Left cardiac atrium (tissue), 4 donors: ENCODE measurements around the gene CNN2. TPM values are rescaled to one million over a fixed set of nuclear protein-coding genes. Genes with fewer than 3 reads are reported as not detected.

Source experiments
- ATAC-seq, 2 donors: fragments of 200-7000 bp; cut with Tn5 transposase; one replicate each; pipeline ENCODE4 v1.9.1; 2020; ENCODE audit warnings: mild to moderate bottlenecking in 2 of 2, moderate library complexity in 2 of 2
- DNase-seq: peaks from one replicate; pipeline ENCODE4 v3.0.0-alpha.2; 2020
- intact Hi-C, 2 donors: fragments of 100-400 bp; cut with DNase I; formaldehyde crosslinking; loops; one replicate each; pipeline versions ENCODE4 v1.14.1 to v1.15.1; 2022 to 2023
- total RNA-seq, 2 donors: library from RNA; stranded (reverse); fragmentation: NEBNext Ultra II Directional; extraction: Animal tissue kit (Norgen Biotek cat#: 25700); gene quantifications; one replicate each; pipeline ENCODE4 v1.2.1, GENCODE V29; 2021
- donor health status: DM: no; HTN: yes; CAD: no.
- donor health status: DM: no; HTN: yes; CAD: no; lungs with severe emphysema.
- donor health status: DM: yes; HTN: yes; CAD: no.
- donor health status: Dilated cardiomyopathy.

CNN2 gene
- total RNA-seq, 2 donors from 2014 or later, result 74.4 to 83.8 TPM

- intact Hi-C loops, result no loop called here
- ATAC-seq, result no peak
- peak; percentile 39 for DNase-seq
Observed at GRCh38 chr19:1070931-1071791, 44.8 kb downstream of the CNN2 start.

- DNase-seq (no peak), ATAC-seq (no peak)
- intact Hi-C loops, result no loop called here
Observed at GRCh38 chr19:1072371-1073015, 46.1 kb downstream of the CNN2 start.

GRCh38 chr19:1073063-1073955, 46.9 kb downstream of the CNN2 start:
- intact Hi-C loops, result no loop called here
- ATAC-seq (no peak), DNase-seq (no peak)

- intact Hi-C loops, result no loop called here
- ATAC-seq, result no peak
- DNase-seq, result no peak
Observed at GRCh38 chr19:1073956-1074517, 47.6 kb downstream of the CNN2 start.

- DNase-seq, result peak; percentile 88
- intact Hi-C loops, result no loop called here
- ATAC-seq, result peak; percentile 40 to 41
Observed at GRCh38 chr19:1074544-1075283, 48.3 kb downstream of the CNN2 start.

GRCh38 chr19:1076046-1076386, 49.6 kb downstream of the CNN2 start:
- no peak for ATAC-seq
- intact Hi-C loops, result no loop called here
- DNase-seq, result no peak

DNA sequence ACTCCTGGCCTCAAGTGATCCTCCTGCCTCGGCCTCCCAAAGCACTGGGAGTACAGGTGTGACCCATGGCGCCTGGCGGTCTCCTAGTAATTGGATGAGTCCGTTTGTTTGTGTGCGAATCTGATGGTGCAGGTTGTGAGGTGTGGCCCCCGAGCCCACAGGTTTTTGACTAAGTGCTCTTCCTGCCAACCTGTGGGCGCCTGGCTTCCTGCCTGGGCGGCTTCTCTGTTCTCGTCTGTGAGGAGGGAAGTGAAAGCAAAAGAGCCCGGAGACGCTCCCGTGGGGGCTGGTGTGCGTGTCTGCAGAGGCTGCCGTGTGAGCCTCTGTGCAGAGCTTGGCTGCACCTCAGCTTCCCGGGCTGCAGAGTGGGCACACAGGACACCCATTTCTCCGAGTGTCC, 50.5 kb downstream of the CNN2 start:
- ATAC-seq, result peak; percentile 35 to 58
- DNase-seq, result peak; percentile 69
- intact Hi-C loops, result no loop called here

DNA sequence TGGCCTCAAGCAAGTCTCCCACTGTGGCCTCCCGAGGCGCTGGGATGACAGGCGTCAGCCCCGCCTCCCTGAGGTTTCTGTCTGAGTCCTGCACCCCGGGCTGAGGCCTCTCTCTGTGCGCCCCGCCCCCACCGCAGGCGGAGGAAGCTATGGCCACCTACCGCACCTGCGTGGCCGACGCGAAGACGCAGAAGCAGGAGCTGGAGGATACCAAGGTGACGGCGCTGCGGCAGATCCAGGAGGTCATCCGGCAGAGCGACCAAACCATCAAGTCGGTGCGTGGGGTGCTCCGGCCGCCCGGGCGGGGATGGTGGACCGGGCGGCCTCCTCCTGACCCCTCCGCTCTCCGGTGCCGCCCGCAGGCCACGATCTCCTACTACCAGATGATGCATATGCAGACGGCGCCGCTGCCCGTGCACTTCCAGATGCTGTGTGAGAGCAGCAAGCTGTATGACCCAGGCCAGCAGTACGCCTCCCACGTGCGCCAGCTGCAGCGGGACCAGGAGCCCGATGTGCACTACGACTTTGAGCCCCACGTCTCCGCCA, 53.2 kb downstream of the CNN2 start:
- DNase-seq (no peak), ATAC-seq (no peak)
- intact Hi-C loops, result no loop called here

DNA sequence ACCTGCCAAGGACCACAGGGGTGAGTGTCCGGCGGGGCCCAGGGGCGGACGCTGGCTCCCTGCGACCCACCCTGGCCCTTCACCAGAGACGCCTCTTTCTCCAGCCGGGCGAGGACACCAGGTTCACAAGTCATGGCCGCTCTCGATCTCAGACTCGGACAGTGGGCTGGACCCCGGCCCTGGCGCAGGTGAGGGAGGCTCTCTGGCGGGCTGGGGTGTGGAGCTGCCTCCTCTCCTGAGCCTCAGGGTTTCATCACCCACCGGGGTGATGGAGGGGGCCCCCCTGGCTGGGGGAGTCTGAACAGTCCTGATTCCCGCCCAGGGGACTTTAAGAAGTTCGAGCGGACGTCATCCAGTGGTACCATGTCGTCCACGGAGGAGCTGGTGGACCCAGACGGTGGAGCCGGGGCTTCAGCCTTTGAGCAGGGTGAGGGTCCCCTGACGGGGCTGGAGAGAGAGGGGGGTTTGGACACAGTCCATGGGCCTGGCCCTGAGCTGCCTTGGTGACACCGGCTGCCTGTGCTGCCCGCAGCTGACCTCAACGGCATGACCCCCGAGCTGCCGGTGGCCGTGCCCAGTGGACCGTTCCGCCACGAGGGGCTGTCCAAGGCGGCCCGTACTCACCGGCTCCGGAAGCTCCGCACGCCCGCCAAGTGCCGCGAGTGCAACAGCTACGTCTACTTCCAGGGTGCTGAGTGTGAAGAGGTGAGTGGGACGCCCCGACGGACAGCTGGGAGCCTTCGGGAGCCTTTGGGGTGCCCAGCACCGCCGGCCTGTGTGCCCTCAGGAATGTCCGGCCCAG, 54.2 kb downstream of the CNN2 start:
- DNase-seq, result no peak
- intact Hi-C loops, result no loop called here
- no peak for ATAC-seq

GRCh38 chr19:1081301-1082164, 55.1 kb downstream of the CNN2 start:
- intact Hi-C loops, result no loop called here
- DNase-seq, result no peak
- no peak for ATAC-seq

DNA sequence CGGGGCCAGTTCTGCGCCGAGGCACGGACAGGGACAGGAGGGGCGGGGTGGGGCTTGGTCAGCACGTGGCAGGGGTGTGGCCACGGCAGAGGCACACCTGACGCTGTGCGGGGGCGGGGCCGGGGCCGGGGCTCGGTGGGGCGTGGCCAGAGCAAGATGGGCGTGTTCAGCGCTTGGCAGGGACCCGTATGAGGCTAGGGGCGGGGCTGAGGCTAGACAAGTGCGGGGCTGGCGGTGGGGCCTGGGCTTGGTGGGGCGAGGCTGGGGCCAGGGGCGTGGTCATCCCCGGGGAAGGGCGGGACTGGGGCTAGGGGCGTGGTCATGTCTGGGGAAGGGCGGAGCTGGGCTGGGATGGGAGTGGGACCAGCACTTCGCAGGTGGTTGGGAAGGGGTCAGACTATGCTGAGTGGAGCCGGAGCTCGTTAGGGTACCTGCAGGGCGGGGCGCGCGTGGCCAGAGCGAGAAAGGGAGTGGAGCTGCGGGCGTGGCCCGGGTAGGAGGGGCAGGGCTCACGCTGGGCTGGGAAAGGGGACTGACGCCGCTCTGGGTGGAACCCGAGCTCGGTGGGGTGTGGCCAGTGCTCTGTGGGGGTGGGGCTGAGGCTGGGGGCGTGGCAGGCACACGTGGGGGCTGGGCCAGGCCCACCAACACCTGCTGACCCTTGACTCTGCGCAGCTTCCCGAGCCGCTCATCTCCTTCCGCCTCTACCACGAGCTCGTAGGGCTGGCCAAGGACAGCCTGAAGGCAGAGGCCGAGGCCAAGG, 55.9 kb downstream of the CNN2 start:
- intact Hi-C loops, result no loop called here
- DNase-seq (peak; percentile 55), ATAC-seq (peak; percentile 41 to 60)

DNA sequence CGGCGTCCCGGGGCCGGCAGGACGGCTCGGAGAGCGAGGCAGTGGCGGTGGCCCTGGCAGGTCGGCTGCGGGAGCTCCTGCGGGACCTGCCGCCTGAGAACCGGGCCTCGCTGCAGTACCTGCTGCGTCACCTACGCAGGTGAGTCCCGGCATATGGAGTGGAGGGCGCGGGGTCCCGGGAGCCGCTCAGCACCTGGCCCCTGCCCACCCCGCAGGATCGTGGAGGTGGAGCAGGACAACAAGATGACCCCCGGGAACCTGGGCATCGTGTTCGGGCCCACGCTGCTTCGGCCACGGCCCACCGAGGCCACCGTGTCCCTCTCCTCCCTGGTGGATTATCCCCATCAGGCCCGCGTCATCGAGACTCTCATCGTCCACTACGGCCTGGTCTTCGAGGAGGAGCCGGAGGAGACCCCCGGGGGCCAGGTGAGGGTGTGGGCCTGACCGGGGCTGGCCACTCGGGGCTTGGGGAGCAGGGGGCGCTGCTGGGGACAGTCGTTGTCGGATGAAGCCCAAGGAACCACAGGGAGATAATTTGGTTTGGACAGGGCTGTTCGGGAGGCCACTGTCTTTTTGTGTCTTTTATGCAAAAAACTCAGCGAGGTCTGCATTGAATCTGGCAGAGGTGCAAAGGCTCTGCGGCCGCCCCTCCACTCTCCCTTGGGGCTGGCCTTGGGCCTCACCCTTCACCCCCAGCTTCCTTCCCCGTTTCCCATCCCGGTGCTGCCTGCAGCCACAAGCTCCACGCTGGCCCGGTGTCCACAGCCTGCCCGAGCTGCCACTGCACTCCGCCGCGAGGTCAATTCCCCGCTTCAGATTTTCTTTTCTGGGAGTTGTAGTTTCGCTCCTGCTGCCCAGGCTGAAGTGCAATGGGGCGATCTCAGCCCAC, 56.8 kb downstream of the CNN2 start:
- intact Hi-C loops, result no loop called here
- no peak for DNase-seq
- no peak for ATAC-seq

DNA sequence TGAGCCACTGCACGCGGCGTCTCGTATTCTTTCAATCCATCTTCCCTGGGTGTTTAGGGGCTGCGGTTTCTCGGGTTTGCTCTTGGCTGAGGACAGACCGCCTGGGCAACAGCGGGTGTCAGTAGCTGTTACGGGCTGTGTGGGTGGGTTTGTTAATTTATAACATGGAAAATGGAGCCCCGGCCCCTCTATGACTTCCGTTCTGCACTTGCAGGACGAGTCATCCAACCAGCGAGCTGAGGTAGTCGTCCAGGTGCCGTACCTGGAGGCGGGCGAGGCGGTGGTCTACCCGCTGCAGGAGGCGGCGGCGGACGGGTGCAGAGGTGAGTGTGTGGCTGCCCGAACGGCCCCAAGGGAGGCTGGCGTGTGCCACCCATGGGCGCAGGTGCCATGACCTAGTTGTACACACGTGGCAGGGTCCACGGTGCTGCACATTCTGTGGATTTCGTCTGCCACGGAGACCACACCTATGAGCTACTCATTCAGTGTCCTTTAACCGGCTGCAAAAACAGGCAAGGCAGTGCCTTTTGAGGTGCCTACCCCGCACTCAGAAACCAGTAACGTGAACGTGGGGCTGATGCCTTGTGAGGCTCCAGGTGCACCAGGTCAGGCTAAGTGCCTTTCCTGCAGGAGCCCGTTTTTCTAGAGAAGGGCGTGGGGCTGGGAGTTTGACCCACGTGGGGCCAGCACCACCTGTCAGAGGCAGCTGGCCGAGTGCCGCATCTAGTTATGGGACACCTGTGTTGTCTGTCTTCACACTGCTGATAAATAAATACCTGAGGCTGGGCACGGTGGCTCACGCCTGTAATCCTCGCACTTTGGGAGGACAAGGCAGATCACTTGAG, 57.8 kb downstream of the CNN2 start:
- intact Hi-C loops, result no loop called here
- ATAC-seq, result no peak
- no peak for DNase-seq

GRCh38 chr19:1085053-1085658, 58.7 kb downstream of the CNN2 start:
- no peak for ATAC-seq
- intact Hi-C loops, result no loop called here
- DNase-seq, result no peak
